ENCODE measurements around the gene SLC25A15. TPM values are rescaled to one million over a fixed set of nuclear protein-coding genes. Genes with fewer than 3 reads are reported as not detected.

The SLC25A15 gene
- total RNA-seq (2014; rRNA removed) (20.6 and 22.0 TPM in 2 replicates), Bru-seq, nascent RNA (percentile 54 among the genes with signal in this experiment), BruChase-seq, experiment 1, labeled RNA remaining after a 6-hour chase (percentile 54 among the genes with signal in this experiment), BruChase-seq, experiment 2, labeled RNA remaining after a 2-hour chase (percentile 44 among the genes with signal in this experiment)
- long read RNA-seq, partial matches to known transcripts: 0 of 2 reads
- long read RNA-seq, other reads (novel, unspliced or antisense): 1 of 2 reads

DNA sequence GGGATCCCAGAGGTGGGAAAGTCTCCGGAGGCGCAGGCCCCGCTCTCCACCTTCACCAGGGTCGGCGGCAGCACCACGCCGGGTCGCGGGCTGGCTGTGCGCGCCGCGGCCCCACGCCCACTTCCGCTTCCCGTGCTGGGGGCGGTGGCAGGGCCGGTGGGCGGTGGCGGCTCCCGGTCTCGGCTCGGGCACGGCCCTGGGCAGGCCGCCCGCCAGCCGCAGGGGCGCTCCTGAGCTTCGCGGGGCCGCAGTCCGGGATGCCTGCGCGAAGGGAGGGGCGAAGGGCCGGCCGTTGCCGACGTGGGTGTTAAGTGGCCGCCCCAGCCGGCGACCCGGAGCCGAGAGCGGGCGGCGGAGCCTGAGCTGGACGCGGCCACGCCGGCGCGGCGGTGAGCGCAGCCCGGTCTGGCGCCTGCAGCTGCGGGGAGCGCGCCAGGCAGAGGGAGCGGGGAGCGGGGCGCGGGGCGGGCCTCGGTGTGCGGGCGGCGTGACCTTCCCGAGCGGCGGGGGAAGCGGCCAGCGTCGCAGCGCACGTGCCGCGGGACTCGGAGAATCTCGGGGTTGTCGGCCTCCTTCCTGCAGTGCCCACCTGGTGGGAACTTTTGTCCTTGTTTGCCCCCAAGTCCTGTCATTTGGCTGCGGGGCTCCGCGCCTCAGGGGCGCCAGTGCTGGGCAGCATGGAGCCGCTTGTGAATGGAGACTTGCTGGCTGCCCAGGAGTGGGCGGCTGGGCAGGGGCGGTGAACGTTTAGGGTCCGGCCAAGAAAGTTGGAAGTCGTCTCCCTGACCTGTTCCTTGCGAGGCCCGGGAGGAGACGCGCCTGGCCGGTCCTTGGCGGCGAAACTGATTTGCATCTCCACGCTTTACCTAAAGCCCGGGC, at the start of gene SLC25A15:
TSS of gene SLC25A15 (plus strand) at position 337 of the 879 bp plus-strand sequence. CDS start 3,616 bp downstream, outside the sequence.
- ATAC-seq (peak; percentile 95), DNase-seq (peak; percentile 81)
- peaks cover 24% of the 10 kb centered on the region for H3K79me2 ChIP-seq (ENCODE audit: low read length)
- H3K4me1 ChIP-seq (ENCODE audit: insufficient read depth, low read length): no peaks in the 10 kb centered on the region
- no peaks in the 10 kb centered on the region for H3K9me2 ChIP-seq (replicated peaks; ENCODE audit: low read length)
- peak within 1 kb of the TSS; percentile 46 for H3K27ac ChIP-seq (ENCODE audit: low read length)
- no peaks in the 10 kb centered on the region for H4K20me1 ChIP-seq (ENCODE audit: low read length)
- H3K9me3 ChIP-seq (ENCODE audit: low read length): no peaks in the 10 kb centered on the region
- H3K9ac ChIP-seq (ENCODE audit: low read length): peak within 1 kb of the TSS; percentile 80
- intact Hi-C loops (cut with micrococcal nuclease): no loop called here
- ChIA-PET POLR2A (ENCODE audit: unreplicated experiment) (no interaction called here), CTCF (interaction anchor here (0.6 to 1.7 kb wide), 3 partner anchors 12 to 131 kb away, joined by 3 to 5 read pairs (median 3); no protein-coding TSS in a partner anchor)
- H3K4me2 ChIP-seq (ENCODE audit: low read length): peak within 1 kb of the TSS; percentile 97
- TF ChIP-seq EZH2 (IDR thresholded peaks at IDR 0.05; ENCODE audit: low read length, unreplicated experiment): no peak
- no peak for TF ChIP-seq EZH2phosphoT487 (IDR thresholded peaks at IDR 0.05; ENCODE audit: borderline replicate concordance, low read length)
- TF ChIP-seq, protein P1, sequence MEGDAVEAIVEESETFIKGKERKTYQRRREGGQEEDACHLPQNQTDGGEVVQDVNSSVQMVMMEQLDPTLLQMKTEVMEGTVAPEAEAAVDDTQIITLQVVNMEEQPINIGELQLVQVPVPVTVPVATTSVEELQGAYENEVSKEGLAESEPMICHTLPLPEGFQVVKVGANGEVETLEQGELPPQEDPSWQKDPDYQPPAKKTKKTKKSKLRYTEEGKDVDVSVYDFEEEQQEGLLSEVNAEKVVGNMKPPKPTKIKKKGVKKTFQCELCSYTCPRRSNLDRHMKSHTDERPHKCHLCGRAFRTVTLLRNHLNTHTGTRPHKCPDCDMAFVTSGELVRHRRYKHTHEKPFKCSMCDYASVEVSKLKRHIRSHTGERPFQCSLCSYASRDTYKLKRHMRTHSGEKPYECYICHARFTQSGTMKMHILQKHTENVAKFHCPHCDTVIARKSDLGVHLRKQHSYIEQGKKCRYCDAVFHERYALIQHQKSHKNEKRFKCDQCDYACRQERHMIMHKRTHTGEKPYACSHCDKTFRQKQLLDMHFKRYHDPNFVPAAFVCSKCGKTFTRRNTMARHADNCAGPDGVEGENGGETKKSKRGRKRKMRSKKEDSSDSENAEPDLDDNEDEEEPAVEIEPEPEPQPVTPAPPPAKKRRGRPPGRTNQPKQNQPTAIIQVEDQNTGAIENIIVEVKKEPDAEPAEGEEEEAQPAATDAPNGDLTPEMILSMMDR (conservative IDR thresholded peaks at IDR 0.05; ENCODE audit: low read depth, low read length): no peak
- H3K4me3 ChIP-seq (ENCODE audit: low read length): peak within 1 kb of the TSS; percentile 80
- no peaks in the 10 kb centered on the region for H3F3A ChIP-seq (ENCODE audit: low read length, unreplicated experiment)
- peak within 1 kb of the TSS; percentile 96 for H2AFZ ChIP-seq (ENCODE audit: low read length)
- BruUV-seq (replicated peaks): TSS peak; percentile 46
- H3K27me3 ChIP-seq (ENCODE audit: low read length): no peaks in the 10 kb centered on the region
- no peaks in the 10 kb centered on the region for H3K36me3 ChIP-seq (ENCODE audit: low read depth, low read length)

GRCh38 chr13:40749327-40749726, 40.1 kb upstream of the SLC25A15 start:
- no peak overlapping the region for H3K4me3 ChIP-seq (ENCODE audit: low read length)
- BruUV-seq (replicated peaks): no TSS peak
- H3K27ac ChIP-seq (ENCODE audit: low read length): no peak overlapping the region
- no peak for TF ChIP-seq EZH2phosphoT487 (IDR thresholded peaks at IDR 0.05; ENCODE audit: borderline replicate concordance, low read length)
- TF ChIP-seq, protein P1 (conservative IDR thresholded peaks at IDR 0.05; ENCODE audit: low read depth, low read length): no peak; the same call in 1 of the 2 replicates
- no peak for TF ChIP-seq EZH2 (IDR thresholded peaks at IDR 0.05; ENCODE audit: low read length, unreplicated experiment)
- no peaks in the 10 kb centered on the region for H4K20me1 ChIP-seq (ENCODE audit: low read length)
- peaks cover 3% of the 10 kb centered on the region; the same call in 1 of the 2 replicates for H3K36me3 ChIP-seq (ENCODE audit: low read depth, low read length)
- H3K27me3 ChIP-seq (ENCODE audit: low read length): no peaks in the 10 kb centered on the region
- intact Hi-C loops (cut with micrococcal nuclease): no loop called here
- DNase-seq (peak; percentile 18), ATAC-seq (no peak)
- H3K9me3 ChIP-seq (ENCODE audit: low read length): no peaks in the 10 kb centered on the region
- no peaks in the 10 kb centered on the region for H3K4me1 ChIP-seq (ENCODE audit: insufficient read depth, low read length)
- ChIA-PET POLR2A (ENCODE audit: unreplicated experiment) (no interaction called here), CTCF (no interaction called here)
- no peak overlapping the region for H3K4me2 ChIP-seq (ENCODE audit: low read length)
- no peak overlapping the region for H3K9ac ChIP-seq (ENCODE audit: low read length)
- H2AFZ ChIP-seq (ENCODE audit: low read length): no peak overlapping the region
- H3F3A ChIP-seq (ENCODE audit: low read length, unreplicated experiment): no peaks in the 10 kb centered on the region
- no peaks in the 10 kb centered on the region for H3K79me2 ChIP-seq (ENCODE audit: low read length)
- H3K9me2 ChIP-seq (replicated peaks; ENCODE audit: low read length): no peaks in the 10 kb centered on the region
